Measurements from ENCODE around the gene KCTD12. TPM values are rescaled to one million over a fixed set of nuclear protein-coding genes. Genes with fewer than 3 reads are reported as not detected.

Gene KCTD12
- polyA plus RNA-seq, 1 experiment = 1.5 TPM

- Histone ChIP-seq H3K27me3 (ENCODE audit: control insufficient read depth, insufficient read depth, low read length) (no peaks in the 10 kb centered on the region), H3K4me3 (ENCODE audit: low read depth, low read length) (no peak overlapping the region), H3K36me3 (ENCODE audit: control insufficient read depth, insufficient read depth, low read length) (no peaks in the 10 kb centered on the region)
- TF ChIP-seq, protein P1, sequence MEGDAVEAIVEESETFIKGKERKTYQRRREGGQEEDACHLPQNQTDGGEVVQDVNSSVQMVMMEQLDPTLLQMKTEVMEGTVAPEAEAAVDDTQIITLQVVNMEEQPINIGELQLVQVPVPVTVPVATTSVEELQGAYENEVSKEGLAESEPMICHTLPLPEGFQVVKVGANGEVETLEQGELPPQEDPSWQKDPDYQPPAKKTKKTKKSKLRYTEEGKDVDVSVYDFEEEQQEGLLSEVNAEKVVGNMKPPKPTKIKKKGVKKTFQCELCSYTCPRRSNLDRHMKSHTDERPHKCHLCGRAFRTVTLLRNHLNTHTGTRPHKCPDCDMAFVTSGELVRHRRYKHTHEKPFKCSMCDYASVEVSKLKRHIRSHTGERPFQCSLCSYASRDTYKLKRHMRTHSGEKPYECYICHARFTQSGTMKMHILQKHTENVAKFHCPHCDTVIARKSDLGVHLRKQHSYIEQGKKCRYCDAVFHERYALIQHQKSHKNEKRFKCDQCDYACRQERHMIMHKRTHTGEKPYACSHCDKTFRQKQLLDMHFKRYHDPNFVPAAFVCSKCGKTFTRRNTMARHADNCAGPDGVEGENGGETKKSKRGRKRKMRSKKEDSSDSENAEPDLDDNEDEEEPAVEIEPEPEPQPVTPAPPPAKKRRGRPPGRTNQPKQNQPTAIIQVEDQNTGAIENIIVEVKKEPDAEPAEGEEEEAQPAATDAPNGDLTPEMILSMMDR (IDR thresholded peaks at IDR 0.05; ENCODE audit: insufficient read depth, low read depth, low read length) = no peak
- ChIA-PET CTCF (interaction anchor here (3.0 kb wide), 1 partner anchor 9 kb away, joined by 11 read pairs; no protein-coding TSS in a partner anchor), POLR2A (no interaction called here)
- DNase-seq (ENCODE audit: low read depth) = no peak
These were observed 10.9 kb downstream of the KCTD12 start for GRCh38 chr13:76875271-76875815.

DNA sequence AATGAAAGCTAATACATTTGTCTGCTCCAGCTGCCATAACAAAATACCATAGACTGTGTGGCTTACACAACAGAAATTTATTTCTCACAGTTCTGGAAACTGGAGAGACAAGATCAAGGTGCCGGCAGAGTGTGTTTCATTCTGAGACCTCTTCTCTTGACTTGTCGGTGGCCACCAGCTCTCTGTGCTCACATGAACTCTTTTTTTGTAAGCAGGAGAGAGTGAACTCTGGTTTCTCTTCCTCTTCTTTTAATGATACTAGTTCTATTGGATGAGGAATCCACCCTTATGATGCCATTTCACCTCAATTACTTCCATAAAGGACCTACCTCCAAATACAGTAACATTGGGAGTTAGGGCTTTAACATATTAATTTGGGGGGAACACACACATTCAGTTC is 11.7 kb downstream of the KCTD12 start:
- DNase-seq (ENCODE audit: low read depth) = no peak
- Histone ChIP-seq H3K36me3 (ENCODE audit: control insufficient read depth, insufficient read depth, low read length) (no peaks in the 10 kb centered on the region), H3K27me3 (ENCODE audit: control insufficient read depth, insufficient read depth, low read length) (no peaks in the 10 kb centered on the region), H3K4me3 (ENCODE audit: low read depth, low read length) (no peak overlapping the region)
- TF ChIP-seq, protein P1 (IDR thresholded peaks at IDR 0.05; ENCODE audit: insufficient read depth, low read depth, low read length) = no peak
- ChIA-PET POLR2A (no interaction called here), CTCF (interaction anchor here (3.0 kb wide), 1 partner anchor 10 kb away, joined by 11 read pairs; no protein-coding TSS in a partner anchor)

DNA sequence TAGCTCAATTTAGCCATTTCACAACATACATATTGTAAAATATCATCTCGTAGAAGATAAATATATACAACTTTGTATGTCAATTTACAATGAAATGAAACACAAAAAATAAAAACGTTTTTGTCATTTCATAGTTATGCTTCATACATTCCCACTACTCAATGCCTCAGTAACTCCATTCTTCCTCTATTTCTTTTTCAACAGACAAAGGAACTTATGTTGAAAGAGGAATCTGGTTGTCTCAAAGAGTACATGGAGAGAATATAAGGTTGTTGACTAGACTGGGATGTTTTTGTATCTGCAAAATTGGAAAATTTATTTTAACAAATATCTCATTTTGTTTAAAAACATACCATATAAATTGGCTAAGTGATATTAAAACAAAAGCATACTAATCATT is 12.8 kb downstream of the KCTD12 start:
- H3K27me3 ChIP-seq (ENCODE audit: control insufficient read depth, insufficient read depth, low read length) = no peaks in the 10 kb centered on the region
- TF ChIP-seq, protein P1 (IDR thresholded peaks at IDR 0.05; ENCODE audit: insufficient read depth, low read depth, low read length) = no peak
- no peak for DNase-seq (ENCODE audit: low read depth)
- ChIA-PET CTCF (interaction anchor here (1.1 to 3.0 kb wide), 2 partner anchors 11 to 107 kb away, joined by 3 to 11 read pairs; no protein-coding TSS in a partner anchor), POLR2A (no interaction called here)
- H3K4me3 ChIP-seq (ENCODE audit: low read depth, low read length) = no peak overlapping the region
- no peaks in the 10 kb centered on the region for H3K36me3 ChIP-seq (ENCODE audit: control insufficient read depth, insufficient read depth, low read length)

- no peak for DNase-seq (ENCODE audit: low read depth)
- Histone ChIP-seq H3K27me3 (ENCODE audit: control insufficient read depth, insufficient read depth, low read length) (no peaks in the 10 kb centered on the region), H3K4me3 (ENCODE audit: low read depth, low read length) (no peak overlapping the region), H3K36me3 (ENCODE audit: control insufficient read depth, insufficient read depth, low read length) (no peaks in the 10 kb centered on the region)
- TF ChIP-seq, protein P1 (IDR thresholded peaks at IDR 0.05; ENCODE audit: insufficient read depth, low read depth, low read length) = no peak
- POLR2A ChIA-PET = no interaction called here
- CTCF ChIA-PET = interaction anchor here (3.0 kb wide), 1 partner anchor 12 kb away, joined by 11 read pairs; no protein-coding TSS in a partner anchor
These were observed 13.5 kb downstream of the KCTD12 start for GRCh38 chr13:76872675-76873074.

DNA sequence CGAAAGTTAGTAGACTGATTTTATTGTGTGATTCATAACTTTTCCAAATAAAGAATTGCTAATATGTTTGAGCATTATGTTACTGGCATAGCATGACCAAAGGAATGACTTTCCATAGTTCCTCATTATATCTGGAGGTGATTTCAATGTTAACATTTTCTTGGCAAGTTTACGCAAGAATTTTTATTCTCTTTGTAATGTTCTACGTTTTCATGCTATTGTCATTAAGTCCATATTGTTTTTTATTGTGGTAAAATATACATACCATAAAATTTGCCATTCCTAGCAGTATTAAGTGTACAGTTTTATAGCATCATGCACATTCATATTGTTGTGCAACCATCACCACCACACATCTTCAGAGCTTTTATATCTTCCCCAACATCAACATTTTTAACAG is 14.8 kb downstream of the KCTD12 start:
- ChIA-PET CTCF (interaction anchor here (0.8 kb wide), 1 partner anchor 9 kb away, joined by 3 read pairs; no protein-coding TSS in a partner anchor), POLR2A (no interaction called here)
- TF ChIP-seq, protein P1 (IDR thresholded peaks at IDR 0.05; ENCODE audit: insufficient read depth, low read depth, low read length) = no peak
- DNase-seq (ENCODE audit: low read depth) = no peak
- no peak overlapping the region for H3K4me3 ChIP-seq (ENCODE audit: low read depth, low read length)
- H3K27me3 ChIP-seq (ENCODE audit: control insufficient read depth, insufficient read depth, low read length) = no peaks in the 10 kb centered on the region
- no peaks in the 10 kb centered on the region for H3K36me3 ChIP-seq (ENCODE audit: control insufficient read depth, insufficient read depth, low read length)

All from BJ (cell line).